ENCODE data around the gene TGFA.

DNA sequence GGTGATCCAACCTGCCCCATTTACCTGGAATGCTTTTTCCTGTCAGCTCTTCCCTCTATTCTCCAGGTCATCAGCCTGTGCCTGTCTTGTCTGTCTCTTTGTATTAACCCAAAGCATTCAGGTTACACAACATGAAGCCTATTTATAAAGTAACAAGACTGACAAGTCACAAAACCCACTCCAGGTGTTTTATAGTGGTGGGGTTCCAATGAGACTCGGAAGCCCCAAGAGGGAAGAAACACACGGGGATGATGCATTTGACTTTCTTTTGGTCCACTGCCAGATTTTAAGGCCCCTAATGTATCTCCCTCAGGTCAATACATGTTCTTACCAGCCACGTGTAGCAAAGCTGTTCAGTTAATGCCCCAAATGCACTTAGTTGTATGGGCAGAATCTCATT lies 27.5 kb downstream of the TGFA start:
- TF ChIP-seq CTCF (IDR thresholded peaks at IDR 0.05) (no peak), EZH2 (IDR thresholded peaks at IDR 0.05) (no peak), EZH2phosphoT487 (IDR thresholded peaks at IDR 0.05) (no peak)
